NCI-H345 treated with DMSO at 0.1 percent for 48 hours (cell line): Measurements from ENCODE around the gene CREBL2.

Experiments used
- DNase-seq: peaks from one replicate; lab custom pipeline; 2025; ENCODE audit not compliant: unreplicated experiment; lab: John Stamatoyannopoulos, UW

The CREBL2 gene

DNA sequence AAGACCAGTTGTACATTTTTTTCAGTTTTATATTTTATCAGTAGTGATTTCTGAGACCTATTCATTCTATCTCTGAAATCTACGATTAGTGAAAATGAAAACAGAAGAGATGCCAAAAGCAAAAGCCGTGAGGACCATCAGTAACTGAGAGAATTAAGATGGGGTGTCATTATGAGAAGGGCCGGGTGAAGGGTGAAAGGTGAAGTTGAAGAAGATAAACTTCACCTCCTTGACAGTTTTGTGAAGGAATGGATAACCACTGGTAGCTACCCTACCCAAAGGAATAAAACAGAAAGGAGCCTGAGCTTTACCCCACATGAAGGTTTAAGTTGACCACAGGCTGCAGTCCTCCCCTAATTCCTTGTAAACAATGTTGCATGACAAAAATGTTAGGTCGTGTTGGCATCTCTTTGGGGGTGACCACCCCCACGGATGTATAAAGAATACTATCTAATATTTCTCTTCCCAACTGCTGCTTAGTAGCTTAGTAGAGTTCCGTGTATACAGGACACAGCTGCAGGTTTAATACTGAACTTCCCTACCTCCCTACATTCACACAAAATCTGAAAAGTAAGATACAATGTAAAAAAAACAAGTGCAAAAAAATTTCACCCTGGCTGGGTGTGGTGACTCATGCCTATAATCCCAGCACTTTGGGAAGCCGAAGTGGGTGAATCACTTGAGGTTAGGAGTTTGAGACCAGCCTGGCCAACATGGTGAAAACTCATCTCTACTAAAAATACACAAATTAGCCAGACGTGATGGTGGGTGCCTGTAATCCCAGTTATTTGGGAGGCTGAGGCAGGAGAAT is 60.4 kb downstream of the CREBL2 start:
- DNase-seq: no peak

GRCh38 chr12:12673296-12673695 is 61.6 kb downstream of the CREBL2 start:
- DNase-seq: no peak

DNA sequence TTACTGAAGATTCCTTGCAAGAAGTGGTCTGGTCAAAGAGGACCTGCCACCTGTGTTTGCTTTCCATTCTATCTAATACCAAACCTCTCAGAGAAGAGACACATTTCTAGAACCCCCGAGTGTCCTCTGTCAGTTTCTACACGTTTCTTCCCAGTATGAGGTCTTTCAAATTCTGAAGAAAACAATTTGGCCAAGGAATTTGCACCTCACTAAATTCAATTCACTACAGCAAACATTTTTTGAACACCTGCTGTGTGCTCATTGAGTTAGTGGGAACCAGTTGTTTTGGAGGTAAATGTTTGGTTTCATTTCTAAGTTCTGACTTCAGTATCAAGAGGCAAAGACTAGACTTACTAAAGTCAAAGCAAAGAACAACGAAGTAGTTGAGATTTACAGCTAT is 64.9 kb downstream of the CREBL2 start:
- DNase-seq: no peak

DNA sequence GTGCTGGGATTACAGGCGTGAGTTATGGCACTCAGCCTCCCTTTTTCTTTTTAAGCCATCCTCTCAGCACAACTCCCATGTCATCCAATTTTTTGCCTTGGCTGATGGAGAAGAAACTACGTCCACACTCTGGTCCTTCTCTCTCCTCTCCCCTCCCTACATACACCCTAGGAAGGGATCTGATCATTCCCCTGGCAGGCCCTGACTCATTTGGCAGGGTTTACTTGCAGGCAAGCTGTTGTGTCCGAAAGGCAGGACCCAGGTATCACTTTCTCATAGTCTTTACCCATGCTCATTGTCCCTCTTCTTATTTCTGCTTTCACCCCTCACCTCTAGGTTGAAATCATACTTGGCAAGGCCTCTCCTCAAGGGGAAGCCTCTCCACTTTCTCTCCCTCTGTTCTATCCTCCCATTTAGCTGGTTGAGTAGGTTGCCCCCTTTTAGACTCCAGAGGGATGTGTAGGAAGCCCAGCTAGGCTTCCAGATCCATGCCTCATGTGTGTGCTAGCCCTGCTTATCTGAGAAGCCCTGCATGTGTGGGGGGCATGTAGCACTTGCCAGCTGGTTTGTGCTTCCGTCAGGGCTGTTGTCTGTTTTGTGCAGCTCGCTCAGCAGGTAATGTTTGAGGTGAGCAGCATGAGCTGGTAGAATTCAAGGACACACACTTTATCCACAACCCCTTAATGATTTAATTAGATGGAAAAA is 69.5 kb downstream of the CREBL2 start:
- DNase-seq: no peak

- DNase-seq: no peak
Observed at GRCh38 chr12:12682284-12682683, 70.6 kb downstream of the CREBL2 start.

DNA sequence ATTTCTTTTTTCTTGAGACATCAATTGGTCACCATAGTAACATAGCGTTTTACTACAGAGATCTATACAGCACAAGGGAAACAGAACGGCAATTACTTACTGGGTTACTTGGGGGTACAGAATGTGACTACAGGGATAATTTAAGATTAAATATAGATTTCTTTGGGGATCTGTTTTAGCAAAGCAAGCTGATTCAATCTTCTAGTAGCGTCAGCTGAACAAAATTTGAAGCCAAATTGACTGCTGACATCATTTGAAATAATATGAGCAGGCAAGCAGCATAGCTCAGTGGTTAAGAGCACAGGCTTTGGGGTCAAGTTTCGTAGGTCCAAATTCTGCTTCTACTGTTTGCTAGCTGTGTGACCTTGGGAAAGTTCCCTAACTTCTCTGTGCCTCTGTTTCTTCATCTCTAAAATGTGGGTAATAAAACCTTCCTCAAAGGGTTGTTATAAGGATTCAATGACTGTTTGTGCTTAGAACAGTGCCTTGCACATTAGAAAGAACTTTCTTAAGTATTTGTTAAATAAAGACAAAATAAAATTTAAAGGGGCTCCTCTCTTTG is 71.5 kb downstream of the CREBL2 start:
- no peak for DNase-seq

GRCh38 chr12:12683725-12684124 is 72.0 kb downstream of the CREBL2 start:
- DNase-seq: no peak

DNA sequence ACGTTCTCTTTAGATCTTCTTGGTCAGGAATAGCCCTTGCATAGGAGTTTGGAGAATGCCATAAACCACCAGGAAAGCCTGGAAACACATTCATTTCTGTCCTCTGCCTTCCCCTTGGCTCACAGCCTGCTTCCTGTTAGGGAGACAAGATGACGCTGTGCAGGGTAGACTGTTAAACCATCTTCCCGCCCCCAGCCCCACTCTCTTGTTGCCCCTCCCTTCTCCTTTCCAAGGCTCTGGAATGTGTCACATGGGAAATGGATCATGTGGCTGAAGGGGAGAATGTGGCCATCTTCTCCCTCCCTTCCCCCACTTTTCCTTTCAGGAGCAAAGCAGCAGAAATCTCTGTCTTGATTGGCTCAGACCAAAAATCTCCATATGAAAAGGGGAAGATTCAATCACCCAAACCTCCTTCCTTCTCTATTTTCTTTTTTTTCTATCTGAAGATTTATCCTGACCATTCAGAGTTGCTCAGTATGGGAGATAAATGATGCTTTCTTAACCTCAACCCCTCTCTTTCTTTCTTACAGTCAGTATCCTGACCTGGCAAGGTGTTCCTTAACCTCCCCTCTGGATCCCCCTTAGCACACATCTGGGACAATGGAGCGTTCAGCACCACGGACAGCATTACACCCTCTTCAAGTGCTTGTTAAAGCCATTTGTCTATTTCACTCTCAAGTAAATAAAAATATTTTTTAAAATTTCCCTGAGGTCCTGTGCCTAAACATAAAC is 72.9 kb downstream of the CREBL2 start:
- no peak for DNase-seq

- DNase-seq: no peak
Observed at GRCh38 chr12:12685305-12685704, 73.6 kb downstream of the CREBL2 start.

DNA sequence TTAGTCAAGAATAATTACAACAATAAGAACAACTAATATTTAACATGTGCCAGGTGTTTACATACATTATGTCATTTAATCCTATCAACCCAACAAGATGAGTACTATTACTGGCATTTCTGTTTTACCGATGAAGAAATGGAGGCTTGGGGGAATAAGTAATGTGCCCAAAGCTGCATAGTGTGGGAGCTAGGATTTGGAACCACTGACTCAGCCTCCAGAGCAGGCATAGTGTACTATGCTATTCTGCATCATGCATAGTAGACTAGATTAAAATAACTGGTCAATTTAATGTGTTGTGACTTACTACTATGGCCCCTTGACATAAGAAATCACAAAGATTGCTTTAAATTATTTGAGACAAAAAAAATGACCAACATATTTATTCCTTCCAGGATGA is 74.8 kb downstream of the CREBL2 start:
- DNase-seq: no peak

GRCh38 chr12:12686925-12687324 is 75.2 kb downstream of the CREBL2 start:
- DNase-seq: no peak

GRCh38 chr12:12689647-12690300 is 78.1 kb downstream of the CREBL2 start:
- no peak for DNase-seq

GRCh38 chr12:12691549-12691948 is 79.9 kb downstream of the CREBL2 start:
- DNase-seq: no peak

- DNase-seq: no peak
Observed at GRCh38 chr12:12693111-12693671, 81.5 kb downstream of the CREBL2 start.
